IMR-90 (cell line): Measurements from ENCODE around the gene FOXO3.

Experiments
- CEBPB ChIP-seq: IDR thresholded peaks from 2 replicates; pipeline ENCODE4 v1.6.1; 2012; ENCODE audit warnings: low read depth, low read length, improper control_type of control experiment
- FOS ChIP-seq: fragments of 150-350 bp; IDR thresholded peaks from 2 replicates; pipeline ENCODE4 v1.6.1; 2016; ENCODE audit warnings: low read depth, low read length
- POLR2A ChIP-seq: IDR thresholded peaks from 2 replicates; pipeline ENCODE4 v1.6.1; 2012; ENCODE audit warnings: mild to moderate bottlenecking, low read depth, low read length
- RAD21 ChIP-seq: IDR thresholded peaks from 2 replicates; pipeline ENCODE4 v1.6.1; 2012; ENCODE audit warnings: low read length, improper control_type of control experiment
- SMC3 ChIP-seq: fragments of 150-350 bp; IDR thresholded peaks from 2 replicates; pipeline ENCODE4 v1.6.1; 2016; ENCODE audit warnings: low read depth, mild to moderate bottlenecking, antibody characterized with exemption, low read length, moderate library complexity
- USF2 ChIP-seq: fragments of 150-350 bp; IDR thresholded peaks from 2 replicates; pipeline ENCODE4 v1.6.1; 2017; ENCODE audit warnings: mild to moderate bottlenecking, antibody characterized with exemption, low read length, low read depth
- TF ChIP-seq, protein P1 (sequence below): conservative IDR thresholded peaks from 2 replicates; pipeline ENCODE4 v1.5.1; 2012; ENCODE audit warnings: mild to moderate bottlenecking, low read depth, low read length, improper control_type of control experiment

- TF ChIP-seq, protein P1, sequence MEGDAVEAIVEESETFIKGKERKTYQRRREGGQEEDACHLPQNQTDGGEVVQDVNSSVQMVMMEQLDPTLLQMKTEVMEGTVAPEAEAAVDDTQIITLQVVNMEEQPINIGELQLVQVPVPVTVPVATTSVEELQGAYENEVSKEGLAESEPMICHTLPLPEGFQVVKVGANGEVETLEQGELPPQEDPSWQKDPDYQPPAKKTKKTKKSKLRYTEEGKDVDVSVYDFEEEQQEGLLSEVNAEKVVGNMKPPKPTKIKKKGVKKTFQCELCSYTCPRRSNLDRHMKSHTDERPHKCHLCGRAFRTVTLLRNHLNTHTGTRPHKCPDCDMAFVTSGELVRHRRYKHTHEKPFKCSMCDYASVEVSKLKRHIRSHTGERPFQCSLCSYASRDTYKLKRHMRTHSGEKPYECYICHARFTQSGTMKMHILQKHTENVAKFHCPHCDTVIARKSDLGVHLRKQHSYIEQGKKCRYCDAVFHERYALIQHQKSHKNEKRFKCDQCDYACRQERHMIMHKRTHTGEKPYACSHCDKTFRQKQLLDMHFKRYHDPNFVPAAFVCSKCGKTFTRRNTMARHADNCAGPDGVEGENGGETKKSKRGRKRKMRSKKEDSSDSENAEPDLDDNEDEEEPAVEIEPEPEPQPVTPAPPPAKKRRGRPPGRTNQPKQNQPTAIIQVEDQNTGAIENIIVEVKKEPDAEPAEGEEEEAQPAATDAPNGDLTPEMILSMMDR: no peak
- TF ChIP-seq USF2 (no peak), RAD21 (no peak), POLR2A (no peak), SMC3 (no peak), CEBPB (no peak), FOS (no peak)
Measured at GRCh38 chr6:108656836-108657235, 96.1 kb downstream of the FOXO3 start.
